Brain pericyte (primary cell): ENCODE measurements around the gene S100PBP.
"Not testable (repeated sequence)": the region's sequence is repeated elsewhere in the genome, so short reads cannot be mapped to it uniquely, and the experiment has no call there.

Experiments used
- DNase-seq: peaks from one replicate; pipeline ENCODE4 v3.0.0-alpha.2; 2012; ENCODE audit warnings: low read depth, low spot score

The S100PBP gene

GRCh38 chr1:32784817-32785216, 32.6 kb upstream of the S100PBP start:
- no peak for DNase-seq

GRCh38 chr1:32786856-32787255, 30.6 kb upstream of the S100PBP start:
- DNase-seq: no peak

GRCh38 chr1:32789356-32789755, 28.1 kb upstream of the S100PBP start:
- DNase-seq: not testable (repeated sequence)

- no peak for DNase-seq
Observed at GRCh38 chr1:32791881-32792280, 25.6 kb upstream of the S100PBP start.

GRCh38 chr1:32795763-32796162, 21.7 kb upstream of the S100PBP start:
- DNase-seq: not testable (repeated sequence)

GRCh38 chr1:32797456-32797855, 20.0 kb upstream of the S100PBP start:
- DNase-seq: no peak

DNA sequence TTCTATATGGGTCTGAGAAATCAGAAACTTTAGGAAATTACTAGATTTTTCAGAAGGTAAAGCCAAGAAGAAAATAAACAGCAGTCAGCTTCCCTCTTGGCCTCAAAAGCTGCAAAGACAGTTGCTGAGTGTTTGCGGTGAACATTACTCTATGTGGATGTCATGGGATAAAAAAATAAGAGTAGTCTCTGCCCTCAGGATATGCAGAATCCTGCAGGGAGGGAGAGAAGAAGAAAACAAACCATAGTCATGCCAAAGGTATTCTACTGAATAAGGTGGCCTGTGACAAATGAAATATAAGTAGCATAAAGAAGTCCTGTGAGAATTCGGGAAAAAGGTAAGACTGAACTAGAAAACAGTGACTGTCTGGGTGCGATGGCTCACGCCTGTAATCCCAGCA, 19.3 kb upstream of the S100PBP start:
- DNase-seq: no peak

DNA sequence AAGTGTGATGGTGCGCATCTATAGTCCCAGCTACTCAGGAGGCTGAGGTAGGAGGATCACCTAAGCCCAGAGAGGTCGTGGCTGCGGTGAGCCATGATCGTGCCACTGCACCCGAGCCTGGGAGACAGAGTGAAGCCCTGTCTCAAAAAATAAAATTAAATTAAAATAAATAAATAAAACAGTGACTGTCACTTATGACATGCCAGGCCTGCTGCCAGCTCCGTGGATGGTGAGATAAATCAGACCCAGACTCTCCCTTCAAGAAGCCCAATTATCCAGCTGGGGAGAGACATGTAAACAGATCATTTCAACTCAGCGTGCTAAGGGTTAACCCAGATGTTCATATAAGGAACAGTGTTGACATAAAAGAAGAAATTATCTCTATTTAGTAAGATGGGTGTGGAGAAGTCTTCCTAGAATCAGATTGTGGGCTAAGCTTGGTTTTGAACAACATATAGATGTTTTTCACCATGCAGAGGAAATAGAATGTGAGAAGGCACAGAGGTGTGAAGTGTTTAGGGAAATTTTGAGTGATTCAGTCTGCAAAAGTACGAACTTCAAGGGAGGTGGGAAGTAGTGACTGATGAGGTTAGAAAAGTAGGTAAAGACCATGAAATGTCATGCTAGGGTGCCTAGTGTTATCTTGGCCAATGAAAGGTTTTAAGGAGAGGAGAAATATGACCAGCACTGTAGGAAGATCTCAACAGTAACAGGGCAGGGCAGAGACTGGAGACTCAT, 18.6 kb upstream of the S100PBP start:
- no peak for DNase-seq

- DNase-seq: no peak
Observed at GRCh38 chr1:32801096-32801715, 16.2 kb upstream of the S100PBP start.

GRCh38 chr1:32804460-32804859, 13.0 kb upstream of the S100PBP start:
- not testable (repeated sequence) for DNase-seq

DNA sequence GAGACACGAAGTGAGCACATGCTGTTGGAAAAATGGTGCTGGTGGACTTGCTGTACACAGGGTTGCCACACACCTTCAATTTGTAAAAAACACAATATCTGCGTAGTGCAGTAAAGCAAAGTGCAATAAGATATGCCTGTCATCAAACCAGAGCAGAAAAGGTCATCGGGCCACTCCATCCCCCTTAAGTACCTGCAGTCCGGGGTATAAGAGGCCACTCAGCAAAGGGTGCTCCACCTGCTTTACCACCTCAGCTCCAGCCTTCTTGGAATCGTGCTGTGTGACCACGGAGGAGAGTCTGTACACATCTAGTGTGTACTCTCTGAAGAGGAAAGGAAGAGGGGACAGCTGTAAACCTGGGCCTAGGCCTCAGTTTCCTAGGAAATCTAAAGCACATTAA, 11.2 kb upstream of the S100PBP start:
- no peak for DNase-seq

DNA sequence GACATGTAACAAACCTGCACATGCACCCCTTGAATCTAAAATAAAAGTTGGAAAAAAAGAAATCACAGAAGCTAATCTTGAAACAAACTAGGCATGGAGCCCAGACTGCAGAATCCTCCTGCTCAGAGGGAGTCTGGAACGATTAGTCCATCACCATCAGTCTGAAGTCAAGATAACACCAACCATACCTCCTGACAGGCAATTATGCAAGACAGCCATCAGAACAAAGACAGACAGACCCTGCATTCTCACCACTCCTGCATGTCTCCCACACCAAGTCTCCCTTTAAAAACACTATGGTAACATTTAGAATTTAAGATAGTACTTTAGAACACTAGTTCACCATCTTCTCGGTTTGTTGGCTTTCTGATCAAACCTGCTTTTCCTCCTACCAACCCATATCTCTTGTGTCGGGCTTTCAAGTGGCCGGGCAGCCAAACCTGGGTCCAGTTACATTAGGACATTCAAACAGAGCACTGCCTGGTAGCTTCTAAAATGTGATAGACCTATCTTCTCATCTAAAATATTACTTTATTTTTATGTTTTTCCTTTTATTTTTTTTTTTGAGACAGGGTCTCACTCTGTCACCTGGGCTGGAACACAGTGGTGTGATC, 10.4 kb upstream of the S100PBP start:
- DNase-seq: no peak

- no peak for DNase-seq
Observed at GRCh38 chr1:32808580-32808979, 8.9 kb upstream of the S100PBP start.

- no peak for DNase-seq
Observed at GRCh38 chr1:32810358-32810757, 7.1 kb upstream of the S100PBP start.

DNA sequence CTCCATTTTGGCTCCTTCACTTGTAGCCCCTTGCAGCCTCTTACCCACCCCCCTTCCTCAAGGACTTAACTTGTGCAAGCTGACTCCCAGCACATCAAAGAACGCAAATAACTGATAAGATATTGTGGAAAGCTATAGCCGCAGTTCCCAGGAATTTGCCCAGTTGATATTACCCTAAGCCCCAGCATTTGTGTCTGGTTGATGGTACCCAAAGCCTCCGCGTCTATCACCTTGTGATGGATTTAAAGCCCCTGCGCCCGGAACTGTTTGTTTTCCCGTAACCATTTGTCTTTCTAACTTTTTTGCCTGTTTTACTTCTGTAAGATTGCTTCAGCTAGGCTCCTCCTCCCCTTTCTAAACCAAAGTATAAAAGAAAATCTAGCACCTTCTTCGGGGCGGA, 6.2 kb upstream of the S100PBP start:
- no peak for DNase-seq

GRCh38 chr1:32811917-32812316, 5.5 kb upstream of the S100PBP start:
- DNase-seq: no peak

DNA sequence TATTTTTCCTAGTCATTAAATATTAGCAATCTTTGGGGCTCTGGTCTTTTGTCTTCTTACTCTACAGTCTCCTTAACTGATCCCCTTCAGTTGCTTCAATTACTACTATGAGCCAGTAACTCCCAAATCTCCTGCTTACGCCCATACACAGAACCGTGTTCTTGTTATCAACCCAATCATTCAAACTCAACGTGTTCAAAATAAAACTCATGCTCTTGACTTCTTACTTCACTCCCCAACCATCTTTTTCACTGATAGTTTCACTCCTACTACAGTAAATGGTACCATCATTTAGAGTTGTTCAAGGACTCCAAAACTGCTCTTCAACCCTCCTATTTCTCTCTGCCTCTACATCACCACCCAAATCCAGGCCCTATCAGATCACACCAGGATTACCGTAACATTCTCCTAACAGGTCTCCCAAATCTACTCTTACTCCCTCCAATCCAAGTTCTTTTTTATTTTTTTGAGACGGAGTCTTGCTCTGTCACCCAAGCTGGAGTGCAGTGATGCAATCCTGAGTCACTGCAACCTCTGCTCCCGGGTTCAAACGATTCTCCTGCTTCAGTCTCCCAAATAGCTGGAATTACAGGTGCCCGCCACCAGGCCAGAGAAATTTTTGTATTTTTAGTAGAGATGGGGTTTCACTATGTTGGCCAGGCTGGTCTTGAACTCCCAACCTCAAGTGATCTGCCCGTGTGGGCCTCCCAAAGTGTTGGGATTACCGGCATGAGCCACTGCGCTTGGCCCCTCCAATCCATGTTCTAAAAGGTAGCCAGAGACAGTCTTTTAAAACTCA, 3.3 kb upstream of the S100PBP start:
- no peak for DNase-seq

GRCh38 chr1:32816676-32817158, 736 bp upstream of the S100PBP start:
- DNase-seq: no peak

GRCh38 chr1:32817815-32818786, 648 bp downstream of the S100PBP start:
- no peak for DNase-seq

DNA sequence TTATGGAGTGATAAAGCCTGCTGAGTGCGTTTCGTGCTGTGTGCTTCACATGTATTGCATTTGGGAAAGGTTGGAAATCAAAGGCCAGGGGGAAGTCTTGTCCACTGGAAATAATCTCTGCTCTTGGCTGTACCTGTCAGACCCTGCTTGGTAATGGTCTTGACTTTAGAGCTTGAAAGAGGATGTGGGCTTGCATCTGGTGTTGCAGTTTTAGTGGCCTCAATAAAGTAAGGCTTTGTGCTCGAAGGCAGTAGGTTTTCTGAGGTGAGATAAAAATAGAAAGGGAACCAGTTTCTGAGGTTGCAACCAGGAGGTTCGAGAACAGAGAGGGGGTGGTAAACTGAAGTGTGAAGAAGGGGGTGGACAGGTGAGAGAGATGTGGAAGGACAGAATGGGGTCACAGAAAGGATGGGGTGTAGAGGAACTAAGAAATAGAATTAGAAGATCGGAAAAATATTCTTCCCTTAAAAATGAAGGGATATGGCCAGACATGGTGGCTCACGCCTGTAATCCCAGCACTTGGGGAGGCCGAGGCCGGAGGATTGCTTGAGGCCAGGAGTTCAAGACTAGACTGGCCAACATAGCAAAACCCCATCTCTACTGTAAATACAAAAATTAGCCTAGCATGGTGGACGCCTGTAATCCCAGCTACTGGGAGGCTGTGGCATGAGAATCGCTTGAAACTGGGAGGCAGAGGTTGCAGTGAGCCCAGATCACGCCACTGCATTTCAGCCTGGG, 1.5 kb downstream of the S100PBP start:
- no peak for DNase-seq
